ENCODE data around the gene B3GAT3.
"Not testable (repeated sequence)": the region's sequence is repeated elsewhere in the genome, so short reads cannot be mapped to it uniquely, and the experiment has no call there.

The B3GAT3 gene

GRCh38 chr11:62577046-62577714 lies 44.6 kb downstream of the B3GAT3 start:
- DNase-seq = no peak

GRCh38 chr11:62575837-62576236 lies 45.9 kb downstream of the B3GAT3 start:
- DNase-seq = no peak

- DNase-seq = peak; percentile 31
Observed at GRCh38 chr11:62575156-62575555, 46.6 kb downstream of the B3GAT3 start.

DNA sequence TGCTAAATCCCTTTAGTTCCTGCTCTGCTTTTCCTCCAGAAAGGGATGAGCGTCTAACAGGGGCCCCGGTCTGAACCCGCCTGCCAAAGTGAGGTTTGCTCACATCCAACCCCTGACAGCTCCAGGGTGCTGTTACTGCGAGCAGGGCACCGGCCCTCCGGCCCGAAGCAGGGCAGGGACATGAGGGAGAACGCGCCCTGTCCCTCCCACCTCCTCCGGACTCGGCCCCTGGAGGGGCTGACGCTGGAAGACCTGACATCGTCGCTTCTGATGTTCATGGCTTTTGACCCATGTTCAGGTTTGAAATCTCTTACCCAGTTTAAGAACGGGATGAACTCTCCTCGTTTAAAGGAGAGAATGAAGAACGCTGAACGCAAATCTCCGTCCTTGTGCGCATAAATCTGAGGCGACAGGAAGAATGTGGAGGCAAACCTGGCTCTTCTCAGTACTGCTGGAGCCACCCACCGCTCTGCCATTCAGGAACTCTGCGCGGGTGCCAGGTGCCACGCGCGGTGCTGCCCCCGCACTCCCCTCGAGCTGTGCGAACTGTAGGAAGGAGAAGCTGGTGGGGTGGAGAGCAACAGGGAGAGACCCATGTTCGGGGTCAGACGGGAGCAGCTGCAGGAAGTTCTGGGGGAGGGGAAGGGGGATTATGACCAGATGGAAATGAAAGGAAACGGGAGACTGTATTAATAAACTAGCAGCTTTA lies 47.3 kb downstream of the B3GAT3 start:
- peak; percentile 32 for DNase-seq

DNA sequence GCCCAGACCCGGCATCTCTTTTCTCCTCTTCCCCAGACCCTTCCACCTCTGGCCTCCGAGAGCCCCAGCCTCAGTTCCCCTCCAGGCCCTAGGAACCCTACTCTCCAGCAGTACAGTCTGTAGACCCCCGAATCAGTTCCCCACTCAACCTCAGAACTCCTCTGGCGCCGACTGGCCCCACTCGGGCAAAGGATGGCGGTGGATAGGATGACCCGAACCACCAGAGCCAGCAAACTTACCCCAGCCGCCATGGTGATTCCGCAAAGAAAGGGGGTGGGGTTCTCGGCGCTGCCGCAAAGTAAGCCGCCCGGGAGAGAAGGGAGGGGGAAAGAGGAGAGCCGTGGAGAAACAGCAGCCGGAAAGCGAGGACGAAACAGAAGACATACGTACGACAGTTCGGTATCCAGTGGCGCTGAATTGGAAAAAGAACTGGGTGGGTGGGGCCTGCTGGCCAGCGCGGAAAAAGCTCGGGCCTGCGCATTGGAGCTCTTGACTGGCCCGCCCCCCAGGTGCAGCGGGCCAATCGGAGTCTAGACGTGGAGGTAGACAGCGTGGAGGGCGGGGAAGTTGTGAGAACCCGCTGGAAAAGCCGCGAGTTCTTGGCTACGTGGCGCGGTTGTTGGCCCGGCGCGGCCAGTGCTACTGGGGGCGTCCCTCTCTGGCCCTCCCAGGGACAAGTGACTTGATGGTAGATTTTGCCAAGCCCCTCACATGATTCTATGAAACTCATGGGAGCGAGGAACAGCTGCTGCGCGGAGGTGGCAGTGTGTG lies 48.0 kb downstream of the B3GAT3 start, which contains the start of gene EEF1G:
TSS of gene EEF1G (minus strand) at position 300 of the 771 bp plus-strand sequence. CDS start at position 251, 49 bp downstream.
- DNase-seq = peak; percentile 99

GRCh38 chr11:62573006-62573591 lies 48.7 kb downstream of the B3GAT3 start:
- DNase-seq = no peak

- DNase-seq = no peak
Observed at GRCh38 chr11:62572431-62572830, 49.4 kb downstream of the B3GAT3 start.

- DNase-seq = not testable (repeated sequence)
Observed at GRCh38 chr11:62571493-62571892, 50.3 kb downstream of the B3GAT3 start.

- not testable (repeated sequence) for DNase-seq
Observed at GRCh38 chr11:62570903-62571302, 50.9 kb downstream of the B3GAT3 start.

DNA sequence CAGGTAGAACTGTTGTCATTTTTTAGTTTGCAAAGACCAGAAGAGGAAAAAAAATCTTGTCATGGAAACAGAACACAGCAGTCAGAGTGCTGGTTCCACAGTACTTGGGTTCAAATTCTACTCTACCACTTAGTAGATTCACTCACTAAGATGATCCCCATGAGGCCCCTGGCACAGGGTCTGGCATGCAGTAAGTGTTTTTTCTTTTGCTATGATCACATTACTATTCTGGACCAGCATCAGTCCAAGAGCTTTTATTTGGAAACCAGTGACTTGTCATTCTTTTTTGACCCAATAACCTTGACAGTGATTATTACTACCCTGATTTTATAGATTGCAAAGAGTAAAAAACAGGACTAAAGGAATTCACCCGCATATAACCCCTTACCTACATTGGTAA lies 52.2 kb downstream of the B3GAT3 start:
- no peak for DNase-seq

DNA sequence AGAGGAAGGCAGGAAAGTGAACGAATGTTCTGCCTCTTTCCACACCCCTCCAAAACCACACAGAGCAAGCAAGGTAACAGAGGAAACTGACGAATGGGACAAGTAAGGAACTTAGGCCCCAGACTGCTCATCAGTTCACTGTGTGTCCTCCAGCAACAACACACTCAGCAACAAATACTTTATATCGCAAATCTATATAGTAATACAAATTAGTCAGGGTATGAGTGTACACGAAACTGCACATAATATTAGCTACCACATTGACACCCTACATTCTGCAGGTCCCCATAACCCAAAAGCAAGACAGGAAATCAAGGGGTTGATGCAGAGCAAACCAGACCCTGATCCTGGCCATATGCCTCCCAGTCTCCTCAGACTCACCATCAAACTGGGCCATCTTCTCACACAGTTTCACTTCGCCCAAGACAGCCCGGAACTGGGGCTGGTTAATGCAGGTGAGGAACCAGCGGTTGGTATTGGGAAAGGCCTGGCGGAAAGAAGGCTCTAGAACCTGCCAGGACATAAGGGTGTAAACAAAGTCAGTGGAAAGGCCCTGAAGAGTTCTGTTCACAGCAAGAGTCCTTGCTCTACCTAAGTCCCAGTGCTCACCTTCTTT lies 54.7 kb downstream of the B3GAT3 start:
- DNase-seq = no peak

GRCh38 chr11:62566247-62566646 lies 55.5 kb downstream of the B3GAT3 start:
- no peak for DNase-seq

Measured in NCI-H1105 (cell line).